Measurements from ENCODE around the gene ATF5. TPM values are rescaled to one million over a fixed set of nuclear protein-coding genes. Genes with fewer than 3 reads are reported as not detected.

Gene ATF5
- total RNA-seq, 2 donors from 2014 or later, result 7.4 to 12.0 TPM

GRCh38 chr19:49916839-49917733, 11.9 kb upstream of the ATF5 start:
- Mint-ChIP-seq H3K4me3 (no peak overlapping the region), H3K9me3 (peaks cover 6% of the 10 kb centered on the region), H3K4me1 (peaks cover 11% of the 10 kb centered on the region), H3K27ac (peak overlapping the region; percentile 20), H3K27me3 (ENCODE audit: insufficient read depth) (no peaks in the 10 kb centered on the region), H3K36me3 (ENCODE audit: low read depth) (peaks cover 78% of the 10 kb centered on the region)
- Histone ChIP-seq H3K9me3 (ENCODE audit: control insufficient read depth, low read length) (no peaks in the 10 kb centered on the region), H3K36me3 (ENCODE audit: control insufficient read depth, insufficient read depth, low read length) (peaks cover 69% of the 10 kb centered on the region), H3K27me3 (ENCODE audit: control insufficient read depth, insufficient read depth, low read length, poor library complexity, severe bottlenecking) (no peaks in the 10 kb centered on the region), H3K9ac (ENCODE audit: extremely low read depth, low read length, poor library complexity, severe bottlenecking) (no peak overlapping the region), H3K4me1 (ENCODE audit: control insufficient read depth, insufficient read depth, low read length) (no peaks in the 10 kb centered on the region), H3K4me3 (ENCODE audit: low read length) (no peak overlapping the region), H3K27ac (ENCODE audit: low read depth, low read length) (no peak overlapping the region)
- TF ChIP-seq CTCF (conservative IDR thresholded peaks at IDR 0.05), result peak; percentile 65
- peak; percentile 75 for DNase-seq
- WGBS, 2 experiments (ENCODE audit: insufficient coverage in 1 of 2, insufficient read length in 1 of 2), result 85 to 92% methylated on average over 15 to 21 of the region's 21 CpGs

GRCh38 chr19:49918089-49918488, 10.9 kb upstream of the ATF5 start:
- no peaks in the 10 kb centered on the region for H3K9me3 ChIP-seq (ENCODE audit: control insufficient read depth, low read length)
- no peaks in the 10 kb centered on the region for H3K4me1 ChIP-seq (ENCODE audit: control insufficient read depth, insufficient read depth, low read length)
- Mint-ChIP-seq H3K36me3 (ENCODE audit: low read depth) (peaks cover 76% of the 10 kb centered on the region), H3K4me1 (peaks cover 12% of the 10 kb centered on the region), H3K27me3 (ENCODE audit: insufficient read depth) (no peaks in the 10 kb centered on the region), H3K9me3 (peaks cover 6% of the 10 kb centered on the region), H3K4me3 (no peak overlapping the region), H3K27ac (no peak overlapping the region)
- no peak for DNase-seq
- TF ChIP-seq CTCF (conservative IDR thresholded peaks at IDR 0.05), result no peak
- H3K4me3 ChIP-seq (ENCODE audit: low read length), result no peak overlapping the region
- H3K27me3 ChIP-seq (ENCODE audit: control insufficient read depth, insufficient read depth, low read length, poor library complexity, severe bottlenecking), result no peaks in the 10 kb centered on the region
- no peak overlapping the region for H3K27ac ChIP-seq (ENCODE audit: low read depth, low read length)
- no peak overlapping the region for H3K9ac ChIP-seq (ENCODE audit: extremely low read depth, low read length, poor library complexity, severe bottlenecking)
- 95 to 98% methylated on average over 3 to 8 of the region's 8 CpGs for WGBS, 2 experiments (ENCODE audit: insufficient coverage in 1 of 2, insufficient read length in 1 of 2)
- H3K36me3 ChIP-seq (ENCODE audit: control insufficient read depth, insufficient read depth, low read length), result peaks cover 70% of the 10 kb centered on the region

GRCh38 chr19:49920624-49921363, 8.2 kb upstream of the ATF5 start:
- Histone ChIP-seq H3K27ac (ENCODE audit: low read depth, low read length) (no peak overlapping the region), H3K27me3 (ENCODE audit: control insufficient read depth, insufficient read depth, low read length, poor library complexity, severe bottlenecking) (no peaks in the 10 kb centered on the region), H3K36me3 (ENCODE audit: control insufficient read depth, insufficient read depth, low read length) (peaks cover 72% of the 10 kb centered on the region), H3K9me3 (ENCODE audit: control insufficient read depth, low read length) (no peaks in the 10 kb centered on the region), H3K4me3 (ENCODE audit: low read length) (no peak overlapping the region), H3K9ac (ENCODE audit: extremely low read depth, low read length, poor library complexity, severe bottlenecking) (no peak overlapping the region), H3K4me1 (ENCODE audit: control insufficient read depth, insufficient read depth, low read length) (no peaks in the 10 kb centered on the region)
- 97% methylated on average over 18 to 24 of the region's 24 CpGs for WGBS, 2 experiments (ENCODE audit: insufficient coverage in 1 of 2, insufficient read length in 1 of 2)
- peaks cover 2% of the 10 kb centered on the region for H3K9me3 Mint-ChIP-seq
- no peak overlapping the region for H3K4me3 Mint-ChIP-seq
- no peaks in the 10 kb centered on the region for H3K27me3 Mint-ChIP-seq (ENCODE audit: insufficient read depth)
- H3K27ac Mint-ChIP-seq, result peak overlapping the region; percentile 77
- TF ChIP-seq CTCF (conservative IDR thresholded peaks at IDR 0.05), result no peak
- H3K36me3 Mint-ChIP-seq (ENCODE audit: low read depth), result peaks cover 73% of the 10 kb centered on the region
- peaks cover 12% of the 10 kb centered on the region for H3K4me1 Mint-ChIP-seq
- no peak for DNase-seq

Measured in endodermal cell (in vitro differentiated cells).